Tibial nerve (tissue), 4 donors: Measurements from ENCODE around the gene CASKIN1. TPM values are rescaled to one million over a fixed set of nuclear protein-coding genes. Genes with fewer than 3 reads are reported as not detected.

ENCODE experiments used
- DNase-seq, 2 donors: peaks; one replicate each; pipeline ENCODE4 v3.0.0-alpha.2; 2019; ENCODE audit warnings: low spot score in 2 of 2
- H3K27ac ChIP-seq, 4 donors: fragments of 200-600 bp; sonication (generic) in 3 of 4; one replicate each; pipeline ENCODE4 v1.5.1; 2017 to 2019; ENCODE audit warnings: mild to moderate bottlenecking in 1 of 4
- H3K27me3 ChIP-seq, 2 donors: fragments of 200-600 bp; sonication (generic) in 1 of 2; one replicate each; pipeline versions ENCODE4 v1.5.1 to v1.6.0; 2017 to 2019
- H3K36me3 ChIP-seq, 3 donors: fragments of 200-600 bp; sonication (generic); one replicate each; pipeline ENCODE4 v1.5.1; 2018 to 2019
- H3K4me1 ChIP-seq, 4 donors: fragments of 200-600 bp; sonication (generic) in 3 of 4; one replicate each; pipeline ENCODE4 v1.5.1; 2017 to 2019
- H3K4me3 ChIP-seq, 4 donors: fragments of 200-600 bp; sonication (generic) in 3 of 4; one replicate each; pipeline ENCODE4 v1.5.1; 2017 to 2019; ENCODE audit warnings: mild to moderate bottlenecking in 1 of 4, moderate library complexity in 1 of 4
- H3K9me3 ChIP-seq, 4 donors: fragments of 200-600 bp; sonication (generic) in 3 of 4; one replicate each; pipeline ENCODE4 v1.5.1; 2017 to 2019
- EP300 ChIP-seq, 2 donors: sonication (generic); formaldehyde crosslinking; IDR thresholded peaks; one replicate each; pipeline ENCODE4 v1.6.1; 2017; ENCODE audit warnings: antibody characterized with exemption in 2 of 2, mild to moderate bottlenecking in 1 of 2
- POLR2A ChIP-seq, 2 donors: fragments of 450-650 bp; IDR thresholded peaks; one replicate each; pipeline ENCODE4 v1.6.1; 2017; ENCODE audit warnings: antibody characterized with exemption in 2 of 2, mild to moderate bottlenecking in 2 of 2, moderate library complexity in 2 of 2
- WGBS, 2 donors: methylation state at CpG; one replicate each; pipeline ENCODE4 v1.1.5; 2018; 5-methylcytosine and 5-hydroxymethylcytosine counted together
- total RNA-seq, 4 donors: library from RNA; depleted of rRNA; stranded (reverse); fragments of >200 nt; gene quantifications; one replicate each; pipeline ENCODE4 v1.1.0, GENCODE V29; 2016
- TF ChIP-seq, protein P1 (sequence below), 5 experiments: fragments of 200-600 bp in 3 of 5; fragments of 450-650 bp in 2 of 5; sonication (generic) in 3 of 5; IDR thresholded peaks; one replicate each; pipeline ENCODE4 v1.5.1; 2016 to 2019; ENCODE audit warnings: antibody characterized with exemption in 5 of 5, mild to moderate bottlenecking in 3 of 5, moderate library complexity in 2 of 5

The CASKIN1 gene
- total RNA-seq, 4 donors from 2014 or later: 0.20 to 0.63 (median 0.30) TPM; not detected in 1

DNA sequence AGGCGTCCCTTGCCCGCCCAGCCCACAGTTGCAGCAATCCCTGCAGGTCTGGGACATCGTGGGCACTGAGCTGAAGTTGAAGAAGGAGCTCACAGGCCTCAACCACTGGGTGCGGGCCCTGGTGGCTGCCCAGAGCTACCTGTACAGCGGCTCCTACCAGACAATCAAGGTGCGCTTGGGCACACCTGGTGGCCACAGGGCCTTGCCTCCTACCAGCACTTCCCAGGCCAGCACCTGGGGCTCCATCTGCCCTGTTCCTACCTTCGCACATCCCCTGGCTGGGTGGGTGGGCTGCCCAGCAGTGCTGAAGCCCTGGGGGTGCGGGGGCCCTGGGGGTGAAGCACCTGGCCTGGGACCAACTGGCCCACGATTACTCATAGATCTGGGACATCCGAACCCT is 21.0 kb downstream of the CASKIN1 start:
- DNase-seq: no peak
- Histone ChIP-seq H3K27ac (no peak overlapping the region), H3K4me3 (no peak overlapping the region), H3K36me3 (peaks cover 3 to 82% (median 33%) of the 10 kb centered on the region in 3 donors), H3K4me1 (peaks cover 0 to 5% (median 0%) of the 10 kb centered on the region in 4 donors), H3K27me3 (no peaks in the 10 kb centered on the region), H3K9me3 (no peaks in the 10 kb centered on the region)
- whole genome bisulfite sequencing, 2 donors: 88 to 100% methylated on average over 2 to 10 of the region's 10 CpGs
- TF ChIP-seq POLR2A (IDR thresholded peaks at IDR 0.05): no peak
- TF ChIP-seq, protein P1, sequence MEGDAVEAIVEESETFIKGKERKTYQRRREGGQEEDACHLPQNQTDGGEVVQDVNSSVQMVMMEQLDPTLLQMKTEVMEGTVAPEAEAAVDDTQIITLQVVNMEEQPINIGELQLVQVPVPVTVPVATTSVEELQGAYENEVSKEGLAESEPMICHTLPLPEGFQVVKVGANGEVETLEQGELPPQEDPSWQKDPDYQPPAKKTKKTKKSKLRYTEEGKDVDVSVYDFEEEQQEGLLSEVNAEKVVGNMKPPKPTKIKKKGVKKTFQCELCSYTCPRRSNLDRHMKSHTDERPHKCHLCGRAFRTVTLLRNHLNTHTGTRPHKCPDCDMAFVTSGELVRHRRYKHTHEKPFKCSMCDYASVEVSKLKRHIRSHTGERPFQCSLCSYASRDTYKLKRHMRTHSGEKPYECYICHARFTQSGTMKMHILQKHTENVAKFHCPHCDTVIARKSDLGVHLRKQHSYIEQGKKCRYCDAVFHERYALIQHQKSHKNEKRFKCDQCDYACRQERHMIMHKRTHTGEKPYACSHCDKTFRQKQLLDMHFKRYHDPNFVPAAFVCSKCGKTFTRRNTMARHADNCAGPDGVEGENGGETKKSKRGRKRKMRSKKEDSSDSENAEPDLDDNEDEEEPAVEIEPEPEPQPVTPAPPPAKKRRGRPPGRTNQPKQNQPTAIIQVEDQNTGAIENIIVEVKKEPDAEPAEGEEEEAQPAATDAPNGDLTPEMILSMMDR (IDR thresholded peaks at IDR 0.05): no peak
- no peak for TF ChIP-seq EP300 (IDR thresholded peaks at IDR 0.05)

DNA sequence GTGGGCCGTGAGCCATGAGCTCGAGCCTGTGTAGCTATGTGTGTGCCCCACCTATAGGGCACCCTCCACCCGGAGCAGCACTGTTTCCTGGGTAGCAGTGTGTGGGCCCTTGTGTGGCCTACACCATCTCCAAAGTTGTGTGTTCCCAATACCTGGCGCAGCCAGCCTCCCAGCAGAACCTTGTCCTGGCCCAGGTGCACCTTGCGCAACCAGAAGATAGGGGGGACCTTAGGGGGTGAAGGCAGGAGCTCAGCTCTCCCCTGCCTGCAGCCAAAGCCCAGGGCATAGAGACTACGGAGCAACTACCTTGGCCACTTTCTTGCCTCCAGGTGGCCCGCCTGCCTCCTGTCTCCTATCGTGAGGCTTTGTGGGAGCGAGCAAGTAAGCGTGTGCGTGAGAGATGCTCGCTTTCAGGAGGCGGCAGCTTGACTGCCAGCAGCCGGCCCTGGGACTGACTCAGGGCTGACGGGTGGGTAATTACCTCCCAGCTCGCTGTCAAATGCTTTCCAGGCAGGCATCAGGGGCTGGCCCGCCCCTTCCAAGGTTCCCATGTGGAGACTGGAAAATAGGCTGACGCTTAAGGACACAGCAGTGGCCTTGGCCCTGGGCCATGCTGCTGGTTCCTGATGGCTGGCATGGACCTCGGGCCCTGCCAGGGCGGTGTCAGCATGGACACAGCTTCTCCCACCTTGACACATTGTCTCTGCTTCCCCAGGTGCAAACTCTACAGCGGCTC is 21.8 kb downstream of the CASKIN1 start:
- Histone ChIP-seq H3K27me3 (no peaks in the 10 kb centered on the region), H3K9me3 (no peaks in the 10 kb centered on the region), H3K4me1 (peaks cover 0 to 5% (median 0%) of the 10 kb centered on the region in 4 donors), H3K27ac (no peak overlapping the region), H3K4me3 (no peak overlapping the region), H3K36me3 (peaks cover 3 to 91% (median 33%) of the 10 kb centered on the region in 3 donors)
- DNase-seq: no peak
- WGBS, 2 donors: 88 to 89% methylated on average over 16 to 21 of the region's 21 CpGs
- TF ChIP-seq EP300 (IDR thresholded peaks at IDR 0.05) (no peak), POLR2A (IDR thresholded peaks at IDR 0.05) (no peak)
- TF ChIP-seq, protein P1 (IDR thresholded peaks at IDR 0.05): no peak

DNA sequence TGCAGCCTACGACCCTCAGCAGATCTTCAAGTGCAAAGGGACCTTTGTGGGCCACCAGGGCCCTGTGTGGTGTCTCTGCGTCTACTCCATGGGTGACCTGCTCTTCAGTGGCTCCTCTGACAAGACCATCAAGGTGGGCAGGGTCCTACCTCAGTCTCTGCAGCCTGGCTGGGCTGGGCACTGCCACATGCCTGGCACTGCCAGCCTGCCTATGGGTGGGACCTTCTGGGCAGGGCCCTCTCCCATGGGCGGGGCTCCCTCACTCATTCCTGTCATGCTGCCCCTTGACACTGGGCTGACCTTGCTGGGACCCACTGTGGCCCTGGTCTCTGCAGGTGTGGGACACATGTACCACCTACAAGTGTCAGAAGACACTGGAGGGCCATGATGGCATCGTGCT is 22.5 kb downstream of the CASKIN1 start:
- no peaks in the 10 kb centered on the region for H3K27me3 ChIP-seq
- no peak overlapping the region for H3K27ac ChIP-seq
- TF ChIP-seq EP300 (IDR thresholded peaks at IDR 0.05) (no peak), POLR2A (IDR thresholded peaks at IDR 0.05) (no peak)
- TF ChIP-seq, protein P1 (IDR thresholded peaks at IDR 0.05): no peak
- H3K9me3 ChIP-seq: no peaks in the 10 kb centered on the region
- peaks cover 0 to 5% (median 0%) of the 10 kb centered on the region in 4 donors for H3K4me1 ChIP-seq
- 84 to 100% methylated on average over 1 to 3 of the region's 4 CpGs for WGBS, 2 donors
- peaks cover 3 to 96% (median 33%) of the 10 kb centered on the region in 3 donors for H3K36me3 ChIP-seq
- no peak for DNase-seq
- H3K4me3 ChIP-seq: no peak overlapping the region

DNA sequence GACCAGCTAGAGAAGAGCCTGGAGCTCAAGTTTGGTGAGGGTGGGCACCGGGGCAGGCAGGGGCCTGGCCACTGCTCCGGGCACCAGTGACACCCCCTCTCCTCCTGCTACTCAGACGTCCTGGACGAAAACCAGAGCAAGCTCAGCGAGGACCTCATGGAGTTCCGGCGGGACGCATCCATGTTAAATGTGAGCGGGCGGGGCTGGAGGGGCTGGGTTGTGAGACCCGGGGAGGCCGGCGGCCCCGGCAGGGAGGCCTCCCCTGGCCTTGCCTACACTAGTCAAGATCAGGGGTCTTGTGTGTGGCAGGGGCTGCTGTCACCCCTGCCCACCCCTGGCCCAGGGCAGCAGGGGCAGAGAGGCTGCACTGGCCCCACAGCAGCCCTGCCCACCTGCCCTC is 23.0 kb downstream of the CASKIN1 start:
- H3K27ac ChIP-seq: no peak overlapping the region

More for the DNA sequence above, 23.0 kb downstream of the CASKIN1 start:
- Histone ChIP-seq H3K9me3 (no peaks in the 10 kb centered on the region), H3K4me1 (peaks cover 0 to under 1% (median 0%) of the 10 kb centered on the region in 4 donors), H3K4me3 (no peak overlapping the region), H3K36me3 (peaks cover 3 to 99% (median 33%) of the 10 kb centered on the region in 3 donors), H3K27me3 (no peaks in the 10 kb centered on the region)
- TF ChIP-seq EP300 (IDR thresholded peaks at IDR 0.05): no peak
- no peak for TF ChIP-seq POLR2A (IDR thresholded peaks at IDR 0.05)
- TF ChIP-seq, protein P1 (IDR thresholded peaks at IDR 0.05): no peak
- DNase-seq: no peak
- WGBS, 2 donors: 88 to 89% methylated on average over 10 to 14 of the region's 14 CpGs
